GM12801 (cell line): Measurements from ENCODE around the gene ANKRD44.

Experiments used
- TF ChIP-seq, protein P1 (sequence below): IDR thresholded peaks from one replicate; pipeline ENCODE4 v1.5.1; 2011; ENCODE audit warnings: control low read depth; ENCODE audit not compliant: insufficient read length; ENCODE audit errors: extremely low read depth

The ANKRD44 gene

DNA sequence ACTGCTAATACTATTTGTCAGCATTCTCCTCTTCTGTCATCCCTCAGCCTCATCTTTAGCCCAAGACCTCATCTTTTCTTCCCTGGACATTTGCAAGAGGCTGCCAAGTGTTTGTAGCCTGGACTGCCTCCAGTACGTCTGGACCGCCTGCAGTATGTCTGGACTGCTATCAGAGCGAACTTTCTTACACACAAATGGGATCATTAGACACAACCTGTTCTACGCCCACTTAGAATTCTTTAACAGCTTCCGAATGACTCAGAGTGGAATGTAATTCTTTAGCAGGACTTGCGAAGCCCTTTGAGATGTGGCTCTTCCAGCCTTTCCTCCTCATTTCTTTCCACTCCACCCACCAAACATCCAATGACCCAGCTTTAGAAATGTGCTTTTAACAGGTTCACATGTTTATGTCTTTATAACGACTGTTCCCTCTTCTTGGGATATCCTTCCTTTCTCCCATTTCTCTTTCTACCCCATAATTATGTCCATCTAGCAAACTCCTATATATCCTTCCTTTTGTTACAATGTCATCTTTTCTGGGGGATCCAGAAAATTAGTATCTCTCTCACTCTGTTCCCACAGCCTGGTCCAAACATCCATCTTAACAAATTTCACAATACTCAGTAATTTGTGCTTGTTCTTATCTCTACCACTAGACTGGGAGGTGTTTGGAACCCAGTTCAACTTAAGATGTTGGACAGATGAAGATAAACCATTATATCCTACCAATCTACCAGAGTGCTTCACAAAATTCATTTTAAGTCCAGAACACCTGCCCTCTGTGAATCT is 212.8 kb downstream of the ANKRD44 start:
- TF ChIP-seq, protein P1, sequence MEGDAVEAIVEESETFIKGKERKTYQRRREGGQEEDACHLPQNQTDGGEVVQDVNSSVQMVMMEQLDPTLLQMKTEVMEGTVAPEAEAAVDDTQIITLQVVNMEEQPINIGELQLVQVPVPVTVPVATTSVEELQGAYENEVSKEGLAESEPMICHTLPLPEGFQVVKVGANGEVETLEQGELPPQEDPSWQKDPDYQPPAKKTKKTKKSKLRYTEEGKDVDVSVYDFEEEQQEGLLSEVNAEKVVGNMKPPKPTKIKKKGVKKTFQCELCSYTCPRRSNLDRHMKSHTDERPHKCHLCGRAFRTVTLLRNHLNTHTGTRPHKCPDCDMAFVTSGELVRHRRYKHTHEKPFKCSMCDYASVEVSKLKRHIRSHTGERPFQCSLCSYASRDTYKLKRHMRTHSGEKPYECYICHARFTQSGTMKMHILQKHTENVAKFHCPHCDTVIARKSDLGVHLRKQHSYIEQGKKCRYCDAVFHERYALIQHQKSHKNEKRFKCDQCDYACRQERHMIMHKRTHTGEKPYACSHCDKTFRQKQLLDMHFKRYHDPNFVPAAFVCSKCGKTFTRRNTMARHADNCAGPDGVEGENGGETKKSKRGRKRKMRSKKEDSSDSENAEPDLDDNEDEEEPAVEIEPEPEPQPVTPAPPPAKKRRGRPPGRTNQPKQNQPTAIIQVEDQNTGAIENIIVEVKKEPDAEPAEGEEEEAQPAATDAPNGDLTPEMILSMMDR, result no peak

DNA sequence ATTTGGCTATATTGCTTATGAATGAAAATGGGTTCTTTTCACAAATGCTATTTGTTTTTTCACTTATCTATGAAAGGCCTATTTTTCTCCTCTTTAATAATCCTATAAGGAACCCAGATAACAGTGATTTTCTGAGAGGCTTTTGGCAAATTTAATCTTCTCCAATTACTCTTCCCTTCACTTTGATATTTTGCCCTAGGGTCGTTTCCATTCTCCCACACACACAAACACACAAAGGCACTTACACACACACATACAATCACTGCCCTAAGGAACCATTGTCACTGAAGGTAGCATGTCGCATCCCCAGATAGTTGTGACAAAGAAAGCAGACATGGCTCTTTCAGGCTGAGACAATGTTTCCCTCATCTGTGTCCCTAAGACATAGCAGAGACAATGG is 213.9 kb downstream of the ANKRD44 start:
- TF ChIP-seq, protein P1, result no peak

DNA sequence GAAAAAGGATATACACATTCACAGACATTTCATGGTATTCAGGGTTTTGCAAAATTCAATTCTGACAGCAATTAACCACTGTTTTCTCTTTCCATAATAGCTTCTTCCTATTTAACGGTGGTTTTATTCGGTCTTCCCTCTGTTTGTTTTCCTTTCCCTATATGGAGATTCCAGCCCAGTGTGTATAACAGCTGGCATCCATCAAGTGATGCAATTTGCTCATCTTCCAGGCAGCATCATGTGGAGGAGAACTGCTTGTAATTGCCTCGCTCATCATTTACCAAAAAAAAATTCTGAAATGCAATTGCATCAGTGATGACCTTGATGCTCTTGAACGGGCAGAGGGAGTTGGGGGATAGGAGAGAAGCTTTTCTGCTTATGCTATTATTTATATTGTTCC is 218.1 kb downstream of the ANKRD44 start:
- TF ChIP-seq, protein P1, result no peak

DNA sequence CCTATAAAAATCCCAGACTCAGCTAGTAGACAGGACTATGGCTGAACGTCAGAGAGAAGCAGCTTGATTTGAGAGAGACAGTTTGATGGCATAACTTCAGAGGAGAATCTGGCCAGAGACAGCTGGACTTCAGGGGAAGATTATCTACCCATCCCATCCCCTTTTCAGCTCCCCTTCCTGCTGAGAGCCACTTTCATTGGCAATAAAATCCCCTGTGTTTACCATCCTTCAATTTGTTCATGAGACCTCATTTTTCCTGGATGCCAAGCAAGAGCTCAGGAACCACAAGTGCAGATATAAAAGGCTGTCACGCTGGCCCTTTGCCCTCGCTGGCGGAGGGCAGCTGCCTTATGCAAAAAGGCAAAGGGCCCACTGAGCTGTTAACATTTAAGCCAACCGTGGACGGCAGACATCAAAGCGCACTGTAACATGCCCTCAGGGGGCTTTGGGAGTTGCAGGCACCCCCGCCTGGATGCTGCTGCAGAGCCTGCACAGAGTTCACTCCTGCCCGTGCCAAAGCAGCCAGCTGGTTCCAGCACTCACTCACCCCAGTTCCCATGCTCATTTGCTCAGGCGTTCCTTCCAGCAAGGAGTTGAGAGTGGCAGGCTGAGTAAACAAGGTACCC is 219.7 kb downstream of the ANKRD44 start:
- TF ChIP-seq, protein P1, result no peak

DNA sequence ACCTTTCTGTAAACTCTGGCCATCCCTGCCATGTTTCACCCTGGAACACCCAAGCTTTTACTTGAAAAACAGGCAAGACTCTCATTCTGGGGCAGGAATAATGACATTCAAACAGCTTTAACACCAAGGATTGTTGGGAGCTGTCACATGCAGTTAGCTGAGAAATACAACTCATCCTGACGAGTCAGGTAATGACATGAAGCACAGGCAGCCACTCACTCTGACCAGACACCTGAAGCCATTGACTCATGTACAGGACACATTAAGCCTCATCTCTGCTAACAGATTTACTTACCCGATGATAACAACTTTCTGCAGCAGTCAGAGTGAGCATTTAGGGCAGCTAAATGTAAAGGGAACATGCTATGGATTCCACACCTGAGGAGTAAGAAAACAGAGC is 220.9 kb downstream of the ANKRD44 start:
- TF ChIP-seq, protein P1, result no peak

DNA sequence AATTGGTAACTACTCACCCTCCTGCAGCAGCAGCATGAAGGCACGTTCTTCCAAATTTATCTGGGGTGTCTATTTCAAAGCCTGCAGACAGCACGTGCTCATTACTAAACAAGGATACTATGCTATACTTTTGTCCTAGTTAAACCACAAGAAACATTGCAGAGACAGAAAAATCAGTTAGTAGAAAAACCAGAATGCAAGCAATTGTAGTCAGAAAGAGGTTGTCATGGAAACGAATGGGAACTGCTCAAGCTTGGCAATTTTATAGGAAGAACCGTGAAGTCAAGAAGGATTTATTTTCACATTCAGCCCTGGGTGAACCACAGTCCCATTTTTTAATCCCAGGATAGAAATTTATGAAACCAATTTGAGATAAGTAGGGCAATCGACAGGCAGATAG is 221.9 kb downstream of the ANKRD44 start:
- TF ChIP-seq, protein P1, result no peak

DNA sequence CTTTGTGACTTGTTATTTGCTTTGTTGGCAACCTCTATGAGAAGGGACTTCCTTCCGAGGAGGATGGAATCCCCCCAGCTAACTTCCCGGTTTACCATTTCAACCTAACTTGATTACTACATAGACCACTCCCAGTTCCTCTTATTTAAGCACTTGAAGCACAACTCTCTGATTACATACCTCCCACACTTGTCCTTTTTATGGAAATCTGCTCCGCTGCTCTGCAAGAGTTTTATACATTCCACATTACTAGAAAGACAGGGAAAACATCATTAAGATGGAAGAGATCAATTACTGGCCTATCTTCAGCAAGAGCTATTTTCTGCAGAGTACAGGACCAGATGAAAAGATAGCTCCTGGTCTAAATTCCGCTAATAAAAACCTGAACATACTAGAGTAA is 224.1 kb downstream of the ANKRD44 start:
- TF ChIP-seq, protein P1, result no peak
